IPS DF 19.7 (cell line): ENCODE measurements around the gene OR4A16.

Experiments
- DNase-seq: peaks from one replicate; pipeline ENCODE4 v3.0.0-alpha.2; 2013; ENCODE audit warnings: low read depth, low spot score

Gene OR4A16

GRCh38 chr11:55342901-55343300, at the start of gene OR4A16:
Gene OR4A16, plus strand, starts transcription at chr11:55343201. Its CDS starts 0 bp downstream, at chr11:55343201.
- DNase-seq, result no peak

GRCh38 chr11:55324500-55324899, 18.5 kb upstream of the OR4A16 start:
- DNase-seq, result no peak

GRCh38 chr11:55345306-55345705, 2.3 kb downstream of the OR4A16 start:
- DNase-seq, result no peak

GRCh38 chr11:55349032-55349431, 6.0 kb downstream of the OR4A16 start:
- DNase-seq, result no peak

GRCh38 chr11:55357560-55358184, 14.7 kb downstream of the OR4A16 start:
- no peak for DNase-seq

- no peak for DNase-seq
Measured at GRCh38 chr11:55367674-55368073, 24.7 kb downstream of the OR4A16 start, which contains the start of gene OR4A15. Gene OR4A15, plus strand, starts transcription at chr11:55367974. Its CDS starts 0 bp downstream, at chr11:55367974.
